Lower lobe of right lung (tissue), 2 donors: ENCODE data around the gene PHF24. TPM values are rescaled to one million over a fixed set of nuclear protein-coding genes. Genes with fewer than 3 reads are reported as not detected.

Experiments
- ATAC-seq, 2 donors: fragments of 200-7000 bp; cut with Tn5 transposase; one replicate each; pipeline ENCODE4 v1.9.1; 2020 to 2022; ENCODE audit warnings: mild to moderate bottlenecking in 2 of 2, moderate library complexity in 2 of 2
- DNase-seq: peaks from one replicate; pipeline ENCODE4 v3.0.0-alpha.2; 2020
- H3K27ac ChIP-seq: fragments of 200-600 bp; one replicate; pipeline ENCODE4 v1.8.0; 2022
- H3K27me3 ChIP-seq: fragments of 200-600 bp; one replicate; pipeline ENCODE4 v1.8.0; 2022; ENCODE audit warnings: low read depth
- H3K36me3 ChIP-seq: fragments of 200-600 bp; one replicate; pipeline ENCODE4 v1.8.0; 2022; ENCODE audit warnings: mild to moderate bottlenecking
- H3K4me1 ChIP-seq: fragments of 200-600 bp; one replicate; pipeline ENCODE4 v1.8.0; 2022
- H3K4me3 ChIP-seq: fragments of 200-600 bp; one replicate; pipeline ENCODE4 v1.8.0; 2022; ENCODE audit warnings: mild to moderate bottlenecking
- H3K9me3 ChIP-seq: fragments of 200-600 bp; one replicate; pipeline ENCODE4 v1.8.0; 2022
- CTCF ChIP-seq: fragments of 200-600 bp; IDR thresholded peaks from one replicate; pipeline ENCODE4 v1.8.0; 2022; ENCODE audit warnings: antibody characterized with exemption, mild to moderate bottlenecking
- intact Hi-C: fragments of 100-400 bp; cut with DNase I; formaldehyde crosslinking; loops from one replicate; pipeline ENCODE4 v1.11.0; 2022
- total RNA-seq: library from RNA; stranded (reverse); fragmentation: NEBNext Ultra II Directional; extraction: Animal tissue kit (Norgen Biotek cat#: 25700); gene quantifications from one replicate; pipeline ENCODE4 v1.2.1, GENCODE V29; 2021
- donor health status: DM: no; HTN: yes; CAD: no; lungs with severe emphysema.

Gene PHF24
- total RNA-seq, 1 donor from 2014 or later: 1.3 TPM

- Histone ChIP-seq H3K9me3 (no peaks in the 10 kb centered on the region), H3K4me3 (no peak overlapping the region), H3K36me3 (no peaks in the 10 kb centered on the region), H3K27ac (no peak overlapping the region), H3K4me1 (peaks cover 7% of the 10 kb centered on the region), H3K27me3 (no peaks in the 10 kb centered on the region)
- TF ChIP-seq CTCF: no peak
- DNase-seq (no peak), ATAC-seq (no peak)
- intact Hi-C loops: no loop called here
Observed at GRCh38 chr9:34984049-34984448, 26.0 kb downstream of the PHF24 start.

GRCh38 chr9:34985311-34985899 lies 27.3 kb downstream of the PHF24 start:
- TF ChIP-seq CTCF: peak; percentile 81
- Histone ChIP-seq H3K27me3 (no peaks in the 10 kb centered on the region), H3K36me3 (no peaks in the 10 kb centered on the region), H3K4me3 (no peak overlapping the region), H3K27ac (no peak overlapping the region), H3K9me3 (no peaks in the 10 kb centered on the region), H3K4me1 (peaks cover 11% of the 10 kb centered on the region)
- ATAC-seq (no peak), DNase-seq (no peak)
- intact Hi-C loops: no loop called here

GRCh38 chr9:34986540-34987047 lies 28.5 kb downstream of the PHF24 start:
- ATAC-seq: peak in 1 of 2 donors; percentile 5
- Histone ChIP-seq H3K36me3 (no peaks in the 10 kb centered on the region), H3K27ac (no peak overlapping the region), H3K27me3 (no peaks in the 10 kb centered on the region), H3K4me3 (no peak overlapping the region), H3K4me1 (peaks cover 12% of the 10 kb centered on the region), H3K9me3 (no peaks in the 10 kb centered on the region)
- intact Hi-C loops: no loop called here
- no peak for TF ChIP-seq CTCF
- DNase-seq: peak; percentile 58

- H3K27ac ChIP-seq: no peak overlapping the region
- H3K4me1 ChIP-seq: peaks cover 18% of the 10 kb centered on the region
- no peaks in the 10 kb centered on the region for H3K9me3 ChIP-seq
- no peak for DNase-seq
- no peaks in the 10 kb centered on the region for H3K27me3 ChIP-seq
- intact Hi-C loops: no loop called here
- TF ChIP-seq CTCF: no peak
- ATAC-seq: no peak
- no peaks in the 10 kb centered on the region for H3K36me3 ChIP-seq
- H3K4me3 ChIP-seq: no peak overlapping the region
Observed at GRCh38 chr9:34987160-34987901, 29.2 kb downstream of the PHF24 start.

GRCh38 chr9:34988218-34989002 lies 30.3 kb downstream of the PHF24 start:
- intact Hi-C loops: no loop called here
- ATAC-seq (no peak), DNase-seq (peak; percentile 67)
- H3K4me1 ChIP-seq: peaks cover 29% of the 10 kb centered on the region
- no peak for TF ChIP-seq CTCF
- no peaks in the 10 kb centered on the region for H3K36me3 ChIP-seq
- no peaks in the 10 kb centered on the region for H3K9me3 ChIP-seq
- H3K27me3 ChIP-seq: no peaks in the 10 kb centered on the region
- H3K4me3 ChIP-seq: peak overlapping the region; percentile 79
- H3K27ac ChIP-seq: peak overlapping the region; percentile 72
